ENCODE measurements around the gene KAT2B. TPM values are rescaled to one million over a fixed set of nuclear protein-coding genes. Genes with fewer than 3 reads are reported as not detected.

The KAT2B gene
- total and polyA plus RNA-seq, 2 of the 8 experiments (the other 6 are each of a cell fraction or from before 2014, with no cell fraction given), result 0.24 to 0.91 TPM

DNA sequence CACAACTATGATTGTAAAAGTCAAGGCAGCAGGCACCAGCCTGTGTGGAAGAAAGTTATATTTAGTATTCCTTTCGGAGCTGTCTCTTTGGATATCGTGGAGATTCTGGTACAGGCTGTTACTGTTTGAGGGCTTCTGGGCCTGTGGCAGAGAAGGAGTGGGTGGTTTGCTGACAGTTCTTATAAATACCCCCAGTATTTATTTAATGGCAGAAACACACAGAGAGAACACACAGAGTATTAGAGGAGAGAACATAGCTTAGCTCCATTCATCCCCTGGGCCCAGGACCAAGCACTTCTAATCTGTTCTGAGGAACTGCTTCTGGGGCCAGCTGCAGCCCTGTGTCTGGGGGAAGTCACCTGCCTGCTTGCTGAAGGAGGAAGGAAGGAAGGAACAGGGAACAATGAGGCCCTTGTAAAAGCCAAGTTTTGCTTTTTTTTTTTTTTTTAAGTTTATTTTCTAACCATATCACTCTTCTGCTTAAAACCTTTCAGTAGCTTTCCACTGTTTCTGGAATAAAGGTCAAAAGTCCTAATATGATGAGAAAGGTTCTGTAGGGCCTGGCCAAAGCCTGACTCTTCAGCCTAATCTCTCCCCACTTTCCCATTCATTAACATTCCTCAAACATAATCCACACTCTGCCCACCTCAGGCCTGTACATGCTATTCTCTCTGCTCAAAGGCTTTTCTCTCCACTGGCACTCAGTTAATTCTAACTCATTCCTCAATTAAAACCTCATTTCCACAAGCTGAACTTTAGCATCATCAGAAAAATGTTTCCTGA lies 16.4 kb upstream of the KAT2B start:
- Histone ChIP-seq H3K14ac (ENCODE audit: insufficient read length) (no peak overlapping the region), H3K56ac (replicated peaks; ENCODE audit: insufficient read length, low read depth, low read length) (no peak overlapping the region), H3K4me3 (ENCODE audit: extremely low read depth in 1 of 4, insufficient read depth in 2 of 4, low read depth in 3 of 4, low read length in 4 of 4) (no peak overlapping the region), H3K4me1 (replicated peaks in 1 of 4; ENCODE audit: control insufficient read depth in 3 of 4, insufficient read depth in 4 of 4, low read length in 3 of 4) (no peaks in the 10 kb centered on the region), H4K8ac (ENCODE audit: extremely low read depth, insufficient read depth, low read length) (no peak overlapping the region), H3K18ac (ENCODE audit: extremely low read depth, low read length) (no peak overlapping the region), H2BK20ac (ENCODE audit: low read length) (no peak overlapping the region), H3K79me2 (ENCODE audit: control insufficient read depth in 1 of 2, insufficient read depth in 2 of 2, low read length in 2 of 2) (no peaks in the 10 kb centered on the region), H3K9ac (replicated peaks in 1 of 4; ENCODE audit: extremely low read depth in 1 of 4, low read depth in 3 of 4, low read length in 3 of 4) (no peak overlapping the region), H2BK15ac (ENCODE audit: low read length) (no peak overlapping the region), H3K27me3 (replicated peaks in 1 of 4; ENCODE audit: control insufficient read depth in 3 of 4, extremely low read depth in 1 of 4, insufficient read depth in 3 of 4, low read length in 3 of 4) (no peaks in the 10 kb centered on the region), H3K23ac (ENCODE audit: insufficient read length) (no peak overlapping the region), H2BK120ac (replicated peaks; ENCODE audit: low read depth, low read length) (no peak overlapping the region), H2BK5ac (ENCODE audit: low read depth, low read length) (no peak overlapping the region), H4K20me1 (replicated peaks in 1 of 2; ENCODE audit: control insufficient read depth in 1 of 2, insufficient read depth in 2 of 2, low read length in 2 of 2) (no peaks in the 10 kb centered on the region), H4K5ac (ENCODE audit: insufficient read length, low read depth, low read length) (no peak overlapping the region), H4K91ac (replicated peaks; ENCODE audit: insufficient read length, low read length) (no peak overlapping the region), H3K9me3 (ENCODE audit: insufficient read depth in 2 of 2, low read depth in 1 of 2, low read length in 1 of 2) (no peaks in the 10 kb centered on the region), H3K79me1 (ENCODE audit: low read depth, low read length) (no peaks in the 10 kb centered on the region), H2AK5ac (ENCODE audit: low read depth, low read length) (no peak overlapping the region), H3K27ac (ENCODE audit: low read depth, low read length) (no peak overlapping the region), H3K4ac (replicated peaks; ENCODE audit: insufficient read length, low read depth, low read length) (no peak overlapping the region), H3K4me2 (ENCODE audit: insufficient read depth in 1 of 2, low read depth in 2 of 2, low read length in 2 of 2) (no peak overlapping the region), H3K36me3 (ENCODE audit: control insufficient read depth in 2 of 4, insufficient read depth in 4 of 4, low read length in 3 of 4) (no peaks in the 10 kb centered on the region), H2AFZ (ENCODE audit: low read length) (no peak overlapping the region), H2BK12ac (ENCODE audit: low read depth, low read length) (no peak overlapping the region), H3K23me2 (ENCODE audit: low read depth, low read length) (no peaks in the 10 kb centered on the region)
- no peak for FAIRE-seq
- ChIA-PET CTCF (ENCODE audit: partially characterized antibody) (interaction anchor here (1.2 to 1.5 kb wide), 2 partner anchors 8 to 139 kb away, joined by 4 to 5 read pairs; no protein-coding TSS in a partner anchor), POLR2A (ENCODE audit: partially characterized antibody) (no interaction called here)
- no peak for TF ChIP-seq CREB1 (IDR thresholded peaks at IDR 0.05)
- TF ChIP-seq POLR2A (IDR thresholded peaks at IDR 0.05; ENCODE audit: control extremely low read depth in 1 of 2, low read depth in 2 of 2, low read length in 2 of 2), result no peak
- WGBS, 2 experiments (ENCODE audit: extremely low coverage in 1 of 2, insufficient coverage in 1 of 2, insufficient read length in 1 of 2, insufficient replicate concordance in 2 of 2, low coverage in 1 of 2, low lambda C conversion rate in 2 of 2, missing lambda C conversion rate in 1 of 2), result 88% methylated on average over 2 of the region's 2 CpGs; no CpG with 5 or more reads in 1 of the 2 experiments
- DNase-seq (ENCODE audit: low read depth in 1 of 2, low spot score in 2 of 2), result no peak
